ENCODE data around the gene DAGLB. TPM values are rescaled to one million over a fixed set of nuclear protein-coding genes. Genes with fewer than 3 reads are reported as not detected.
"Not testable (repeated sequence)": the region's sequence is repeated elsewhere in the genome, so short reads cannot be mapped to it uniquely, and the experiment has no call there.

DAGLB gene
- total RNA-seq, 1 donor from 2014 or later = 30.3 TPM

DNA sequence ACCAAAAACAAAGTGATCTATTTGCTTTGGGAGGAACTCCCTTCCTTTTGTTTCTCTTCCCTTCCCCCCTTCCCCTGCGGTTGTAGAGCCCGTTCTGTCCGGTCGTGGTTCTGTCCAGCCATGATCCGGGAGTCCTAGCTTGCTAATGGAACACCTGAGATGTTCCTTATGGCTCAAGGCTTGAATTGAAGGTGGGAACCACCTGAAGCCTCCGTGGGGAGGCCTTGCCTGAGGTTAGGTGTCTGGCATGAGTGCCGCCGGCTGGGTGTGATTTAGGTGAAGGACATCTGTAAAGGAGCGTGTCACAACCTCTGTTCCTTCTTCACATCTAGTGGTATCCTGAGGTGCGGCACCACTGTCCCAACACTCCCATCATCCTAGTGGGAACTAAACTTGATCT, 46.2 kb downstream of the DAGLB start:
- peak overlapping the region; percentile 82 for H3K27ac Mint-ChIP-seq
- no peak for TF ChIP-seq CTCF (IDR thresholded peaks at IDR 0.05; ENCODE audit: unreplicated experiment)
- peaks cover 12% of the 10 kb centered on the region for H3K4me1 Mint-ChIP-seq (ENCODE audit: low read depth)
- no peaks in the 10 kb centered on the region for H3K9me3 Mint-ChIP-seq (ENCODE audit: low read depth)
- H3K4me3 Mint-ChIP-seq (ENCODE audit: low read depth) = no peak overlapping the region
- no peak for DNase-seq (ENCODE audit: low spot score, unreplicated experiment)
- H3K27me3 Mint-ChIP-seq = no peaks in the 10 kb centered on the region
- H3K36me3 Mint-ChIP-seq (ENCODE audit: insufficient read depth) = peaks cover 32% of the 10 kb centered on the region

DNA sequence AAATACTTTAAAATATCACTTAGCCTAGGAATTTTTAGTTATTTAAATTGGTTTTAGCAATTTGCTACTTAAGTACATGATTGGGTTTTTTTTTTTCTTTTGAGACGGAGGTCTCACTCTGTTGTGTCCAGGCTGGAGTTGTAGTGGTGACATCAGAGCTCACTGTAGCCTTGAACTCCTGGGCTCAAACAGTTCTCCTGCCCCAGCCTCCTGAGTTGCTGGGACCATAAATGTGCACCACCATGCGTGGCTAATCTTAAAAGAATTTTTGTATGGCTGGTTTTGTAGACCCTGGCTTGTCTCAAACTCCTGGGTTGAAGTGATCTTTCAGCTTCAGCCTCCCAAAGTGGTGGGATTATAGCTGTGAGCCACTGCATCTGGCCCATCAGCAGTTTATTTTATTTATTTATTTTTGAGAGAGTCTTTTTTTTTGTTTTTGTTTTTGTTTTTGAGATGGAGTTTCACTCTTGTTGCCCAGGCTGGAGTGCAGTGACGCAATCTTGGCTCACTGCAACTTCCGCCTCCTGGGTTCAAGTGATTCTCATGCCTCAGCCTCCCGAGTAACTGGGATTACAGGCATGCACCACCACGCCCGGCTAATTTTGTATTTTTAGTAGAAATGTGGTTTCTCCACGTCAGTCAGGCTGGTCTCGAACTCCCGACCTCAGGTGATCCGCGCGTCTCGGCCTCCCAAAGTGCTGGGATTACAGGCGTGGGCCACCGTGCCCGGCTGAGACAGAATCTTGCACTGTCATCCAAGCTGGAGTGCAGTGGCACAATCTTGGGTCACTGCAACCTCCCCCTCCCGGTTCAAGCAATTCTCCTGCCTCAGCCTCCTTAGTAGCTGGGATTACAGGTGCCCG, 47.3 kb downstream of the DAGLB start:
- not testable (repeated sequence) for DNase-seq (ENCODE audit: low spot score, unreplicated experiment); H3K27me3 Mint-ChIP-seq; H3K27ac Mint-ChIP-seq; H3K4me3 Mint-ChIP-seq (ENCODE audit: low read depth); H3K9me3 Mint-ChIP-seq (ENCODE audit: low read depth)
- Mint-ChIP-seq H3K36me3 (ENCODE audit: insufficient read depth) (peaks cover 35% of the 10 kb centered on the region), H3K4me1 (ENCODE audit: low read depth) (peaks cover 12% of the 10 kb centered on the region)

DNA sequence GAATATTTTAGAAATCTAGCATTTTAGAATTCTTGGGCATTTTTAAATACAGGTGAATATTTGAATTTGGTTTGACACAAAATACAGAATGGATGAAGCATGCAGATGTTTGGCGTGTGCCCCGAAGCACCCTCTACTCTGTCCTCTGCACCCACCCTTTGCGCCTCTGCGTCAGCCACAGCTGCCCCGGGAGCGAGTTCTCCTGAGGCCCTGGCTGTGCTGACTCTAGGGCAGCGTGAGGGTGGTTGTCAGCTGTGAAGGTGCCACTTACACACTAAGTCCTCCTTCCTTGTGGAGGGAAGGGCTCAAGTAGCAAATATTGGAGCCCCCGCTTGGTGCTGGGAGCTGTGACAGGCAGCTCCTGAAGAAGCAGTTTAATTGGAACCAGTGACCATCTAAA, 48.4 kb downstream of the DAGLB start:
- no peaks in the 10 kb centered on the region for H3K27me3 Mint-ChIP-seq
- H3K27ac Mint-ChIP-seq = no peak overlapping the region
- no peak overlapping the region for H3K4me3 Mint-ChIP-seq (ENCODE audit: low read depth)
- DNase-seq (ENCODE audit: low spot score, unreplicated experiment) = no peak
- peaks cover 14% of the 10 kb centered on the region for H3K4me1 Mint-ChIP-seq (ENCODE audit: low read depth)
- no peak for TF ChIP-seq CTCF (IDR thresholded peaks at IDR 0.05; ENCODE audit: unreplicated experiment)
- H3K36me3 Mint-ChIP-seq (ENCODE audit: insufficient read depth) = peaks cover 35% of the 10 kb centered on the region
- no peaks in the 10 kb centered on the region for H3K9me3 Mint-ChIP-seq (ENCODE audit: low read depth)

DNA sequence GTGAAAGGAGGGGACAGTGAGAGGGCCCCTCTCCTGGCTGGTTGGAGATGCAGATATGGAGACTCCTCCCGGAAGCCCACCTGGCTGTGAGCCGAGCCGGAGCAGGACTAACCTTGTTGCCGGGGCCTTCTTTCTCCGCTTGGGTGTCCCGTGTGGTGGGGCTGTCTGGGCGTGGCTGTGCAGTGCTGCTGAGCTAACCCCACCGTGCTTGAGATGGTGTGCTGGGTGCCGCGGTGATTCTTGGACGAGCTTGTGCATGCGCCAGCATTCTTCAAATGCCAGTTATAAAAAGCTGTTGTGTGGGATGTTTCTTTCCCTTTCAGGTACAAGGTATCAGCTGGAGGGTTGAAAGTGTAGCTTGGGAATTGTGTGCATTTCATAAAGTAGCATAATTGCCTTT, 48.8 kb downstream of the DAGLB start:
- TF ChIP-seq CTCF (IDR thresholded peaks at IDR 0.05; ENCODE audit: unreplicated experiment) = no peak
- Mint-ChIP-seq H3K27ac (peak overlapping the region; percentile 60), H3K36me3 (ENCODE audit: insufficient read depth) (peaks cover 36% of the 10 kb centered on the region), H3K27me3 (no peaks in the 10 kb centered on the region), H3K9me3 (ENCODE audit: low read depth) (no peaks in the 10 kb centered on the region), H3K4me3 (ENCODE audit: low read depth) (no peak overlapping the region), H3K4me1 (ENCODE audit: low read depth) (peaks cover 14% of the 10 kb centered on the region)
- DNase-seq (ENCODE audit: low spot score, unreplicated experiment) = no peak

DNA sequence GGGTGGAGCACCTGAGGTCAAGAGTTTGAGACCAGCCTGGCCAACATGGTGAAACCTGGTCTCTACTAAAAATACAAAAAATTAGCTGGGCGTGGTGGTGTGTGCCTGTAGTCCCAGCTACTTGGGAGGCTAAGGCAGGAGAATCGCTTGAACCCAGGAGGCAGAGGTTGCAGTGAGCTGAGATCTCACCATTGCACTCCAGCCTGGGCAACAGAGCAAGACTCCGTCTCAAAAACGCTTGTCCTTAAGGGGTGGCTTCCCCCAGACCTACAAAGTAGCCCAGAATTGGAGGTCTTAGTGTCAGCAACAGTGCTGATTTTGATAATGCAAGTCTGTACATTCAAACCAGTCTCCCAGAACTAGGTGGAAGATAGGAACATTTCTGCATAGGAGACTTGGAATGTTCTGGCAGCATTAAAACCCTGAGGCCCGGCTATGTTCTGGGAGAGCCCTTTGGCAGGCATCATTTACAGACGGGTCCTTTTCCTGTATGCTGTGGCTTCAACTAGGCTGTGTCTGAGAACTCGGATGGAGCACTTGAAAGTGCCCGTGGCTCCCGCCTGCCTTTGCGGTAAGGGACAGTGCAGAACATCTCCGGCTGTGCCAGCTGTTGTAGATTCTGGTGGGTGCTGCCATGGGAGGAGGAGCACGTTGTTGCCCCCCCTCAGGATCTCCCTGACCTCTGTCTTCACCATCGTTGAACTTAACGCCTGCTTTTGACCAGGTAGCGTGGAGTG, 49.8 kb downstream of the DAGLB start:
- not testable (repeated sequence) for H3K27me3 Mint-ChIP-seq; H3K27ac Mint-ChIP-seq; DNase-seq (ENCODE audit: low spot score, unreplicated experiment); H3K9me3 Mint-ChIP-seq (ENCODE audit: low read depth); H3K4me3 Mint-ChIP-seq (ENCODE audit: low read depth)
- Mint-ChIP-seq H3K36me3 (ENCODE audit: insufficient read depth) (peaks cover 33% of the 10 kb centered on the region), H3K4me1 (ENCODE audit: low read depth) (peaks cover 20% of the 10 kb centered on the region)

DNA sequence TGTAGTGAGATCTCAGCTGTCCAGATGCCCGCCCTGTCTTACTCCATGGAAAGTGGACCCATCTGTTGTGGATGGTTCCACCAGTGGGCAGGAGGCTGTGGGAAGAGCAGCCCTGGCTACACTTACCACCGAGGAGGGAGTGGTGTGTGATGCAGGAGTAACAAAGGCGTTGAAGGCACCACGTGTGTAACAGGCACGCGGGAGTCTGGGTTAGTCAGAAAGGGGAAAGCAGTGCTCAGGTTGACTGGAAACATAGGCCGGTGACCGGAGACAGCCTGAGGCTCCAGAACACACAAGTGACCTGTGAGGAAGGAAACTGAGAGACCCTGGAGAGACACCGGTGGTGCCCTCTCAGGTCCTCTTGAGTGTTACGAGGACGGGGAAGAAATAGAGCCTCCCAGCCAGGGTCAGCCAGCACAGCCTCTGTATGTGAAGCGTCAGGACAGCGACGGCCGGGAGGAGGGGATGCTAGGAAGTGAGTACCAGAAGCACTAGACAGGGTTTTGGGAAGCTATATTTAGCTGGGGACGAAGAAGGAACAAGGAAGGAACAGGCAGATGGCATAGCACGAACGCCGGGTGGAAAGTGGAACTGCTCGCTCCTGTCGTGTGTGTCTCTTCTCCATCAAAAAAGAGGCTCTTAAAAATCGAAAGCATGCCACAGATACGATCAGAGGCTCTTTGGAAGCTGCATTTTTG, 51.7 kb downstream of the DAGLB start:
- no peak for TF ChIP-seq CTCF (IDR thresholded peaks at IDR 0.05; ENCODE audit: unreplicated experiment)
- Mint-ChIP-seq H3K27me3 (no peaks in the 10 kb centered on the region), H3K36me3 (ENCODE audit: insufficient read depth) (peaks cover 28% of the 10 kb centered on the region), H3K9me3 (ENCODE audit: low read depth) (no peaks in the 10 kb centered on the region), H3K4me1 (ENCODE audit: low read depth) (peaks cover 38% of the 10 kb centered on the region), H3K27ac (peak overlapping the region; percentile 87), H3K4me3 (ENCODE audit: low read depth) (no peak overlapping the region)
- no peak for DNase-seq (ENCODE audit: low spot score, unreplicated experiment)

Measured in progenitor cell of endocrine pancreas (in vitro differentiated cells).